HG03520 (cell line): Measurements from ENCODE around the gene STIL.
"Not testable (repeated sequence)": the region's sequence is repeated elsewhere in the genome, so short reads cannot be mapped to it uniquely, and the experiment has no call there.

ENCODE experiments used
- ATAC-seq: cut with Tn5 transposase; IDR thresholded peaks from one replicate; pipeline ENCODE4 v1.9.1; 2021; ENCODE audit warnings: mild to moderate bottlenecking, moderate library complexity; ENCODE audit not compliant: unreplicated experiment

The STIL gene

DNA sequence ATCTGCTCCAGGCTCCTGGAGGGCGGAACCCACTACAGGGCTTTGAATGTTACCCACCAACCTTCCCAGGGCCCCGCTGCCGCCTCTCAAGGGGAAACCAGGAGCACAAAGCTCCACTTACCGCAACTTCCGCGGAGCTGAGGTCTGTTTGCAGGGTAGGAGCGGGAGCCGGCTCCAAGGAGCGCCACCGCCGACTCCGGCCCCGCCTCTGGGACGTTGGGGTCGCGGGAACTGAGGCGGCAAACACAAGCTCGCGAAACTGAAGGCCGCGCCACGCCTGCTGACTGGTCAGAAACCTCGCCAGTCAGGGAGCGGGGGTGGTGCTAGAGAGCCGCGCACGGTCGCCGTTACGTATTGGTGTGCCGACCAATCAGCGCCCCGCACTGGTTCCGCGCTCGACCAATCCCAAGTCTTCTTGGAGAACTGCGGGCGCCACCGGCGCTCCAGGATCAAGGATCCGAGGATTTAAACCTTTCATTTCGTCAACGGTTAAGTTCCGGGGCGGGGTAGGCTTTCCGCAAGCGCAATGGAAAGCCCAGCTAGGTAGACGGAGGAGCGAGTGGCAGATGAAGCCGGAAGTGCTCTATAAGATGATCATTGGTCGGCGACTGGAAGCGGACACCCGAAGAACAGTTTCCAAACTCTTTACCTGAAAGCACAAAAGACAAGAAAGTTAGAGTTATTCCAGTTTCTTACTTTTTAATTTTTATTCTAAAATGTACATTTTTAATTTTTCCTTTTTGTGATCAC is at the start of gene STIL:
TSS of gene STIL (minus strand) at position 233 of the 750 bp plus-strand sequence. CDS start 3,828 bp downstream, outside the sequence.
- ATAC-seq: peak; percentile 93

DNA sequence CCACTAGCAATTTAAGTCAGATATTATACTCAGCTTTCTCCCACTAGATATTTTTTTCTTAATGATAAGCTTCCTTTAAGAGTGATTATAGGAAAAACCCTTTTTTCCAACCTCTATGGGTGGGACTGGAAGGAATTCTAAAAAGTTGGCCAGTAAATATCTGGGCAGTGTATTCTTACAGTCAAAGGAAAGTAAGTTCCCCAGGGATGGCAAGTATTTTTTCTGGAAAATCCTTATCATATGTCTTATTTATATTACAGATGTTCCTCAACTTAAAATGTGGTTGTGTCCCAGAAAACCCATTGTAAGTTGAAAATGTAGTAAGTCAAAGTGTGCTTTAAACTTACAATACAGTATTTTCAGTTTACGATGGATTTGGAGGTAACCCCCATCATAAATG is 48.9 kb upstream of the STIL start:
- no peak for ATAC-seq

DNA sequence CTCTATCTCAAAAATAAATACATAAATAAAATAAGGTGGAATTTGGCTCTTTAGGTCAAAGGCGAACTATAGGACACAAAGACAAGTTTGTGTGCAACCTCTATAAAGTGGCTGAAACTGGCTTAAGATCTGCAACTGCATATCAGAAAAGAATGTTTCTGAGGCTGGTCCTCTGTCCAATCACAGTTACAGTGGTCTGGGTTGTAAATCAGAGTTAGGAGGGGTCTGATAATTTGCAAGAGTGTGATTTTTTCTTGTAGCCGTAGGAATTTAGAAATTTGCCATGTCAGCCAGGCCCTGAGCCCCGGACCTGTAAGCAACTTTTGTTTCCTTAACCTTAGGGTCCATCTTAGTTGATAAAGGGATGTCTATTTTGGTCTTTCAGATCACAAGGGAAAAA is 47.4 kb upstream of the STIL start:
- no peak for ATAC-seq

DNA sequence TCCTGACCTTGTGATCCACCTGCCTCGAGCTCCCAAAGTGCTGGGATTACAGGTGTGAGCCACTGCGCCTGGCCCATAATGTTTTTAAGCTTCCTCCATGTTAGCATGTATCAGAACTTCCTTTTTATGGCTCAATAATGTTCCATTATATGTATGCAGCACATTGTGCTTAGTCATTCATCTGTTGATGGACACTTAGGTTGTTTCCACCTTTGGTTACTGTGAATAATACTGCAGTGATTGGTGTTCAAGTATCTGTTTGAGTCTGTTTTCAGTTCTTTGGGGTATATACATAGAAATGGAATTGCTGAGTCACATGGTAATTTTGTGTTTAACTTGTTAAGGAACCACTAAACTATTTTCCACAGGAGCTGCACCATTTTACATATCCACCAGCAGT is 37.4 kb upstream of the STIL start:
- ATAC-seq: peak; percentile 94

DNA sequence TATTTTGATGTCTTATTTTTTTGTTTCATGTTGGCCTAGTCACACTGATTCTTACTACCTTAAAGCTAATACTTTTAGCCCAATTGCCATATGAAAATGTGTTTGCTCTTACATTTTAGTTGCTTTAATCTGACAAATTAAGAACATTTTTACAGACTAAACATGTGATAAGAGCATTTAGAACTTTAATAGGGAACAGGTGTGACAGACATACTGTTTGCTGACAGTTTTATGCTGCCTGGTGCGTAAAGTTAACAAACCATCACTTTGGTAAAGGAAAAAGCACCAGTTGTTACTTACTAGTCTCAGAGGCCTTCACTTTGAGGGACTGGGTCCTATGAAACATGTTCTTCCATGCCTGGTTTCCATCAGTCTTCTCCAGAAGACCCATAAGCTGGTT is 34.3 kb upstream of the STIL start:
- ATAC-seq: no peak

- no peak for ATAC-seq
Observed at GRCh38 chr1:47347735-47348134, 33.8 kb upstream of the STIL start.

- not testable (repeated sequence) for ATAC-seq
Observed at GRCh38 chr1:47346979-47347378, 33.0 kb upstream of the STIL start.

DNA sequence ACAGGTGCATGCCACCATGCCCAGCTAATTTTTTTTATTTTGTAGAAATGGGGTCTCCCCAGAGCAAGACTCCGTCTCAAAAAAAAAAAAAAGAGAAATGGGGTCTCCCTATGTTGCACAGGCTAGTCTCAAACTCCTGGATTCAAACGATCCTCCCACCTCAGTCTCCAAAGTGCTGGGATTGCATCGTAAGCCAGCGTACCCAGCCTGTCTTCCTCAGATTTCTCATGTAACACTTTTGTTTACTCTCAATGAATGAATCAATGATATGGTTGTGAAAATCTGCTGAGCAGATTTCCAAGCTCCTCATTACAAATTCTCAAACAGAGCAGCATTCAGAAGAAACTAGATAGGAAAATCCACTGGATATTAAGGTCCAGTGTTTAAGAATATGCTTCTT is 26.3 kb upstream of the STIL start:
- ATAC-seq: no peak

- no peak for ATAC-seq
Observed at GRCh38 chr1:47338249-47339077, 24.5 kb upstream of the STIL start.

- no peak for ATAC-seq
Observed at GRCh38 chr1:47337350-47337749, 23.4 kb upstream of the STIL start.

GRCh38 chr1:47334765-47335435 is 21.0 kb upstream of the STIL start:
- no peak for ATAC-seq

- ATAC-seq: peak; percentile 85
Observed at GRCh38 chr1:47333922-47334764, 20.2 kb upstream of the STIL start.

DNA sequence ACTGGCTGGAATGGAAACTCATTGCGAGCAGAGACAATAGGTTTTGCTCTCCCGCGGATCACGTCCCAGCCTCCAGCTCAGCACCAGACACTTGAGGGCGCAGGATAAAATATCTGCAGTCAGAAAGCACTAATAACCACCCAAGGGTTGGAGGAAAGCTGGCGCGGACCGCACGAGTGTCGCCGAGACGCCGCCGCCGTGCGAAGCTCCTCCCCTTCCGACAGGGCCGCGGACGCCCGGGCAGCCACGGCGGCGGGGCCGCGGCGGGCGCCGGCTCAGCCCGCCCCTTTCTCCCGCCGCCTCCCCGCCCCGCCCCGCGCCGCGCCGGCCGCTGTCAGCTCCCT is 19.6 kb upstream of the STIL start, which contains the start of gene CMPK1:
TSS of gene CMPK1 (plus strand) at position 213 of the 344 bp plus-strand sequence. CDS start 156 bp downstream, outside the sequence.
- ATAC-seq: peak; percentile 68

DNA sequence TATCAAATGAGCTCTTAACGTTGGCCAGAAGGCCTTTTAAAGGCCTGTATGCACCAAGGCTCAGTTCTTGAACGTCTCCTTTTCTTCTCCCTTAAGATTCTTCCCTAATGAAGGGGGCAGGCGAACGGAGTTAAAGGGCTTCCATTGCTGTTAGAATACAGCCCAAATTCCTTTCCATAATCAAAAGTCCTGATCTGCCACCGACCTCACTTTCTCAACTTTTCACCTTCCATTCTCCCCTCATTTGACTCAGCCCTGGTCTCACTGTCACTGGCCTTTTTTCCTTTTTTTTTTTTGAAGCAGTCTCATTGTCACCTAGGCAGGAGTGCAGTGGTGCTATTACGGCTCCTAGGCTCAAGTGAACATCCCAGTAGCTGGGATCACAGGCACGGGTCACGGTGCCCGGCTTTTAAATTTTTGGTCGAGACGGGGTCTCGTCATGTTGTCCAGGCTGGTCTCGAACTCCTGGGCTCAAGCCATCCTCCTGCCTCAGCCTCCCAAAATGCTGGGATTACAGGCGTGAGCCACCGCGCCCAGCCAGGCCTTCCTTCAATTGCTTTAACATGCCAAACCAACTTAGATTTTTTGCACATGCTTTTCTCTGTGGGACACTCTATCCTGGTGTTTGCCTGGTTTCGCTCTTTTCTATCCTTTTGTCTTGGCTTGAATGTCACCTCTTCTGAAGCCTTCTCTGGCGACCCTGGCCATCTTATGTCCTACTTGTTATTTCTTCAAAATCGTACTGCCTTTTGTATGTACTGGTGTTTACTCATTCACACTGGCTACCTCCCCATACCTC is 19.0 kb upstream of the STIL start:
- ATAC-seq: no peak

DNA sequence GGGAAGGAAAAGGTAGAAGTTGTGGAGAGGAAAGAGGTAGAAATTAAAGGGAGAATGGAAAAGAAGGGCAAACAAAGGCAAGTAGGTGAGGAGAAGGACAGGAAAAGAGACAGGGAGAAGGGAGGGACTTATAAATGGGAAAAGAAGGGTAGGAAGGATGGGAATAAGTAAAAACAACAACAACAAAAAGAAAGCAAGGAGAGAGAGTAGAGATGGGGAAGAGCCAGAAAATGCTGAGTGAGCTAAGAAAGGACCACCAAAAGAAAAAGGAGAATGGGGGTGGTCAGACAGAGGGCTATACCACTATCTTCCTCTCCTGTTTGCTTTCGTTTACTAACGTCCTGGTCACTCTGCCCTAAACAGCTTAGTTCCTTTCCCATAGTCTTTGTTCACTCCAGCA is 17.9 kb upstream of the STIL start:
- no peak for ATAC-seq

DNA sequence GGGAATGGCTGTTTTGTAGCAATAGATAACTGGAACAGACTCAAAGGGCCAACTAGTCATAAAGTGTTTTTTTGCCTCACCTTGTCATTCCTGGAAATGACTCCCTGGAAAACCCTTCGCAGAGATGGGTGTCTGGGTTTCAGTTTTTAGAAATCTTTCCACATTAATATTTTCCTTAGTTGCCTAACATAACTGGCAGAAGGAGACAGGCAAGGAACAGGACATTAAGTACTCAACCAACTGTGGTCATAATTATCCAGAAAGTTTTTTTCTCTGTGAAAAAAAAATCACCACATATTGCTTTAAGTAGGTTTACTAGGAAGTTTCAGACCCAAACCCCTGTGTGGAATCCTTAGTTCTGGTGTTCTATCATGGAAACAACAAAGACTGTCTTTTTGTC is 16.3 kb upstream of the STIL start:
- ATAC-seq: no peak

- ATAC-seq: no peak
Observed at GRCh38 chr1:47328992-47329391, 15.0 kb upstream of the STIL start.

DNA sequence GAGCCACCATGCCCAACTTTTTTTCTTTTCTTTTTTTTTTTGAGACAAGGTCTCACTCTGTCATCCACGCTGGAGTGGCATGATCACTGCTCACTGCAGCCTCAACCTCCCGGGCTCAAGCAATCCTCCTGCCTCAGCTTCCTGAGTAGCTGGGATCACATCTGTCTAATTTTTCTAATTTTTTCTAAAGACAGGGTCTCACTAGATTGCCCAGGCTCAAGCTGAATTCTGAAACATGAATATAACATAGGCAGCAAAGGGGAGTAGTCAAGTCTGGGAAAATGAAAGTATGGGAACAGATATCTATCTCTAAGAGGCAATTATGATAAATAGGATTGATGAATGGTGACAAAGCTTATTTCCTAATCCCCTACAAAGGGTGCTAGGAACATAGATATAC is 12.3 kb upstream of the STIL start:
- no peak for ATAC-seq

GRCh38 chr1:47325528-47325927 is 11.6 kb upstream of the STIL start:
- ATAC-seq: no peak

DNA sequence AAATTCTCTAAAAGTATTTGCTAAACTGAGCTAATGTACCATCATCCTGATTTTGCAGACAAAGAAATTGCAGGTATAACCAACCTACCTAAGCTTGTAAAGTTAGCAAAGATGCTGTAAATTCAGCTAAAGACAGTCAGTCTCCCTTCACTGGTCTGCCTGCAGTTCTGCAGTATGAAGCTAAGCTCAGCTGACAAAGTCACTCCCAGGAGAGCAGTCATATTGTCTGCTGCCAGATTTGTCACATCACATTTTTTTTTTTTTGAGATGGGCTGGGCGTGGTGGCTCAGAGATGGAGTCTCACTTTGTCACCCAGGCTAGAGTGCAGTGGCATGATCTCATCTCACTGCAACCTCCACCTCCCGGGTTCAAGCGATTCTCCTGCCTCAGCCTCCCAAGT is 10.7 kb upstream of the STIL start:
- no peak for ATAC-seq
